Liver (tissue), 3 donors: ENCODE data around the gene SEMA3C.

ENCODE experiments used
- ATF3 ChIP-seq: IDR thresholded peaks from 2 replicates; pipeline ENCODE4 v1.6.1; 2016; ENCODE audit warnings: antibody characterized with exemption
- CTCF ChIP-seq: fragments of 150-350 bp; IDR thresholded peaks from 2 replicates; pipeline ENCODE4 v1.5.1; 2017; ENCODE audit warnings: improper control_type of control experiment, low read depth, low read length; ENCODE audit not compliant: missing input control
- FOXA1 ChIP-seq: IDR thresholded peaks from 2 replicates; pipeline ENCODE4 v1.6.1; 2016; ENCODE audit warnings: antibody characterized with exemption
- HNF4A ChIP-seq, 2 donors: conservative IDR thresholded peaks; 2 replicates each; pipeline ENCODE4 v1.6.1; 2016; ENCODE audit warnings: antibody characterized with exemption in 2 of 2, mild to moderate bottlenecking in 2 of 2
- JUND ChIP-seq, 2 donors: IDR thresholded peaks; 2 replicates each; pipeline ENCODE4 v1.6.1; 2016; ENCODE audit warnings: antibody characterized with exemption in 2 of 2
- MAX ChIP-seq: IDR thresholded peaks from 2 replicates; pipeline ENCODE4 v1.6.1; 2016; ENCODE audit warnings: antibody characterized with exemption
- RAD21 ChIP-seq, 2 donors: IDR thresholded peaks; 2 replicates each; pipeline ENCODE4 v1.6.1; 2016; ENCODE audit warnings: antibody characterized with exemption in 2 of 2, mild to moderate bottlenecking in 2 of 2
- REST ChIP-seq: IDR thresholded peaks from 2 replicates; pipeline ENCODE4 v1.6.1; 2016; ENCODE audit warnings: antibody characterized with exemption, mild to moderate bottlenecking
- RXRA ChIP-seq, 2 donors: IDR thresholded peaks; 2 replicates each; pipeline ENCODE4 v1.6.1; 2017 to 2018; ENCODE audit warnings: antibody characterized with exemption in 2 of 2, mild to moderate bottlenecking in 1 of 2
- TAF1 ChIP-seq: conservative IDR thresholded peaks from 2 replicates; pipeline ENCODE4 v1.6.1; 2016; ENCODE audit warnings: antibody characterized with exemption, mild to moderate bottlenecking
- ZBTB33 ChIP-seq: IDR thresholded peaks from 2 replicates; pipeline ENCODE4 v1.6.1; 2016; ENCODE audit warnings: antibody characterized with exemption
- donor health status: healthy.
- donor health status: healthy.

GRCh38 chr7:80749270-80749669 lies 169.6 kb downstream of the SEMA3C start:
- TF ChIP-seq MAX (no peak), HNF4A (conservative IDR thresholded peaks at IDR 0.05) (no peak), CTCF (no peak), JUND (IDR thresholded peaks at IDR 0.05) (no peak), TAF1 (no peak), REST (no peak), ZBTB33 (no peak), FOXA1 (no peak), ATF3 (no peak), RAD21 (IDR thresholded peaks at IDR 0.05) (no peak), RXRA (IDR thresholded peaks at IDR 0.05) (no peak)
